ENCODE measurements around the gene FGFR3.

Gene FGFR3

DNA sequence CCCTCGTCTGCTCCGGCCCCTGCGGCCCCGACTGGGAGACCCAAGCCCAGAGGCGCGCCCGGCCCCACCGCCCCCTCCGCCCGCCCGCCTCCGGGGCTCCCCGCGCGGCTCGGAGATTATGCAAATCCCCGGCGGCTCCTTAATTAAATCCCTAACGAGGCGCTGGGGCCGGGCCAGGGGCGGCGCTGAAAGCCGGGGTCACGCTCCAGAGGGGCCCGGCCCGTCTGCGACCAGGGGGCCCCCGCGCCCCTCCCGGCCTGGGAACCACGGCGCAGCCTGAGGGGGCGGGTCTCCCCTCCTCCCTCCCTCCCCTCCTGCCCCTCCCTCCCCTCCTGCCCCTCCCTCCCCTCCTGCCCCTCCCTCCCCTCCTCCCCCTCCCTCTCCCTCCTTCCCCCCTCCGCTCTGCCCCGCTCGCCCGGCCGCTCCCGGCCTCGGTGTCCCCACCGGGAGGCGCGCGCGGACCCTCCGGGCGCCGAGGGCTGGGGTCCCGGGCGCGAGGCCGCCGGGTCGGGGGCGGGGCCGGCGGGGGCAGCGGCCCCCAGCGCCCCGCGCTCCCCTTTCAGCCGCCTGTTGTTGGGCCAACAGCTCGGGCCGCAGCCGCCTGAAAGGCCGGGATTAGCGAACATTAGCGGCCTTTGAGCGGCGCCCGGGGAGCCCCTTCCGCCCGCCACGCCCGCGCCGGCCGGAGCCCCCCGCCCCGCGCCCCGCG is 25.9 kb upstream of the FGFR3 start:
- DNase-seq: no peak
- in situ Hi-C loops (cut with MboI; ENCODE audit: low pct_unique_long_range_greater_than_20kb, low sequenced_read_pairs): no loop called here

- peak; percentile 29 for DNase-seq
- in situ Hi-C loops (cut with MboI; ENCODE audit: low pct_unique_long_range_greater_than_20kb, low sequenced_read_pairs): no loop called here
Measured at GRCh38 chr4:1767770-1768366, 25.2 kb upstream of the FGFR3 start.

GRCh38 chr4:1768367-1769034 is 24.6 kb upstream of the FGFR3 start:
- no peak for DNase-seq
- in situ Hi-C loops (cut with MboI; ENCODE audit: low pct_unique_long_range_greater_than_20kb, low sequenced_read_pairs): no loop called here

DNA sequence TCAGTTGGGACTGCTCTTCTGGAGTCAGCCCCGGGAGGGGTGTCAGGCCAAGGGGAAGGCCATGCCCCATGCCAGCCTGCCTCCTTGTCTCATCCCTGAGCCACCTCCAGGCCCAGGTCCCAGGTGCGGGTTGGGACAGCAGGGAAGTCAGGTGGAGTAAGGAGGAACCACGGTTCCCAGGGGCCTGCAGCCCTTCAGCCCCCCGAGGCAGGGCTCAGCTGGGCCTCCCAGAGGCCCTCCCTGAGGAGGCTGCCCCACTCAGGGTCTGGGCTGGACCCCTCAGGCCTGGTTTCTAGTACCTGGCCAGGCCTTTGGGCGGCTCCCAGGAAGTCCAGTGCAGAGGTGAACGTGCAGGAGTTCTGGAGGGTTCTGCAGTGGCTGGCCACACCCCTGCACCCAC is 23.4 kb upstream of the FGFR3 start:
- no peak for DNase-seq
- in situ Hi-C loops (cut with MboI; ENCODE audit: low pct_unique_long_range_greater_than_20kb, low sequenced_read_pairs): no loop called here

- no peak for DNase-seq
- in situ Hi-C loops (cut with MboI; ENCODE audit: low pct_unique_long_range_greater_than_20kb, low sequenced_read_pairs): no loop called here
Measured at GRCh38 chr4:1770245-1770644, 22.8 kb upstream of the FGFR3 start.

DNA sequence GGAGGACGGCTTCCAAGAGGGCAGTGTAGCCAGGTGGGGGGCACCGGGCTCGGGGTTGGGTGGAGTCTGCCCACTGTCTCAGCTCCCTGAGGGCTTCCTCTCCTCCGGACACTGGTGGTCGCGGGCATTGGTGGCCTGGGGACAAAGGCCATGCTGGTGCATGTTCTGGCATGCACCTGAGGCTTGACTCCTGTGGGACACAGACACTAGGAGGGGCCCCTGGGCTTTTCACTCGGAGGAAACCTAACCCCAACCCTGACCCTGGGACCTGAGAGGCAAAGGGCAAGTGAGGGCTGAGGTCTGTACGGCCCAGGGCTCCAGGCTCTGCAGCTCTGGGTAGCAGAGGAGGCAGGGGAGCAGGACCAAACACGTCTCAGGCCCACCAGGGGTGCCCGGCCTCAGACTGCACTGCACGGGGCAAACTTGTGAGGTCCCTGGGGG is 22.3 kb upstream of the FGFR3 start:
- in situ Hi-C loops (cut with MboI; ENCODE audit: low pct_unique_long_range_greater_than_20kb, low sequenced_read_pairs): no loop called here
- DNase-seq: no peak

DNA sequence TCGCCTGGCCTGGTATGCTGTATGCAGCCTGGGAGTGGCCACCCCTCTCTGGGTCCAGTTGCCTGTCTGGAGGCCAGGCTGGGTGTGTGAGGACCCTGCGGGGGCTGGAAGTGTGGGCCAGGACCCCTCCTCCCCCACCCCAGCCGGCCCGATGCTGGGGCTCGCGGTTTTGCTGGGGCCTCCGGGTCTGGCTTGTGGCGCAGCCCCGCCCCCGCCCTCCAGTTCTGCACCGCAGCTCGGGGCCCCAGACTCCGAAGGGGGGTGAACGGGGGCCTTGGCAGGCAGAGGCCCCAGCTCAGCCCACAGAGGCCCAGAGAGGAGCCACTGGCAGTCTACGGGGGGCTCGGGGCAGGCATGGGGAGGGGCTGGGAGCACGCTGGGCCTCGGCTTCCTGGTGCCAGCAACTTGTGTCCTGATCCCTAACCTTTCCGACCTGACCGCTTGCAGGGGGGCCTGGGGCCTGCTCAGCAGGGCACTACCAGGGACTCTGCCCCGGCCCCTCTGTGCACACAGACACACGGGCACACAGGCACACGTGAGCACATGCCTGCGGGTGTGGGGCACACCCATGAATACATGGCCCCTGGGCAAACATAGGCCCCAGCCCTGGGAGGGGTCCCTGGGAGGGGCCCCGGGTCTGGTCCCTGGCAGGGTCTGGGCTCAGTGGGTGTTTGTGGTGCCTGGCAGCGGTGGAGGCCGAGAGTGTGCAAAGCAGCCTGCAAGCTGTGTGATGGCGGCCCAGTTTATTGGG is 21.4 kb upstream of the FGFR3 start:
- in situ Hi-C loops (cut with MboI; ENCODE audit: low pct_unique_long_range_greater_than_20kb, low sequenced_read_pairs): no loop called here
- peak; percentile 37 for DNase-seq

GRCh38 chr4:1772853-1773538 is 20.1 kb upstream of the FGFR3 start:
- in situ Hi-C loops (cut with MboI; ENCODE audit: low pct_unique_long_range_greater_than_20kb, low sequenced_read_pairs): no loop called here
- DNase-seq: no peak

DNA sequence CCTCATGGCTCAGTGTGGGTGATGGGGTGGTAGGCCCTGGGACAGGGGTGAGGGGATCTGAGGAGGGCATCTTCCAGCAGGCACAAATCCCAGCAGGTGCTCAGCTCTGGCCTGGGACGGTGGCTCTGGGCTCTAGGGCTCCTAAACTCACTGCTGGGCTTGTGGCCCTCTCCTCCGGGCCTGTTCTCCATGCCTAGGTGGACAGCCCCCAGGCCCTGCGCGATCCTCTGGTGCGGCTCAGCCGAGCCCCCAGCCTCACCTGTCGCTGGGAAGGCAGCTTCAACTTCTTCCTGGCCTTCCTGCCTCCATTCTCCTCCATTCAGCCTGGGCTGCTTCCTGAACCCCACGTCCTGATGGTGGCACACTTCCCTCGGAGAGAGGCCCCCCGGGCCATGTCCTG is 19.3 kb upstream of the FGFR3 start:
- DNase-seq: no peak
- in situ Hi-C loops (cut with MboI; ENCODE audit: low pct_unique_long_range_greater_than_20kb, low sequenced_read_pairs): no loop called here

GRCh38 chr4:1775731-1776500 is 17.2 kb upstream of the FGFR3 start:
- in situ Hi-C loops (cut with MboI; ENCODE audit: low pct_unique_long_range_greater_than_20kb, low sequenced_read_pairs): no loop called here

DNA sequence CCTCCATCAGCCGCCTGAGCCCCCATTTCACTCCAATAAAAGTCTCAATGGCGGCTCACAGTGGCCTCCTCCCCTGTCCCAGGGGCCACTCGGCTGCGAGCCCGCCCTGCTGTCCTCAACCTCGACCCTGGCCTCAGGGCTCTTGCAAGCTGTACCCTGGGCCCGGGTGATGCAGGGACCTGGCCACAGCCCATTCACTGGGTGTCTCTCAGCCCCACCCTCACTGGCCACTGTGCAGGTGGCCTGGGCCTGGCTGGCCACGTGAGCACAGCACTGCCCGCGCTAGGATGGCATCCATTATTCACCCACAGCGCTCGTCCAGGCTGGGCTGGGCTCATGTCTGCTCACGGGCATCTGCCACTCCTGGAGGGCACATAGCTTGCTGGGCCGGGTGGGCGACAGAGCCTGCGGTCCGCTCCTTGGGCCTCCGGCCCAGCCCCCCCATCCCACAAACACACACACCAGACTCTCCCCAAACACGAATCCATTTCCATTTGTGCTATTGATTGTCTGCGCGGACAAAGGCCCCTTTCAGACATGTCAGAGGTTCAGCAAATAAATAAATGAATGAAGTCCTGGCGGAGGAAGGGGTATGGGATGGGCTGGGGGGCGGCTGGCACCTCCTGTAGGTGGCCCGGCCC is 16.5 kb upstream of the FGFR3 start:
- in situ Hi-C loops (cut with MboI; ENCODE audit: low pct_unique_long_range_greater_than_20kb, low sequenced_read_pairs): no loop called here
- no peak for DNase-seq

More at GRCh38 chr4:1775731-1776500, 17.2 kb upstream of the FGFR3 start:
- DNase-seq: peak; percentile 71

DNA sequence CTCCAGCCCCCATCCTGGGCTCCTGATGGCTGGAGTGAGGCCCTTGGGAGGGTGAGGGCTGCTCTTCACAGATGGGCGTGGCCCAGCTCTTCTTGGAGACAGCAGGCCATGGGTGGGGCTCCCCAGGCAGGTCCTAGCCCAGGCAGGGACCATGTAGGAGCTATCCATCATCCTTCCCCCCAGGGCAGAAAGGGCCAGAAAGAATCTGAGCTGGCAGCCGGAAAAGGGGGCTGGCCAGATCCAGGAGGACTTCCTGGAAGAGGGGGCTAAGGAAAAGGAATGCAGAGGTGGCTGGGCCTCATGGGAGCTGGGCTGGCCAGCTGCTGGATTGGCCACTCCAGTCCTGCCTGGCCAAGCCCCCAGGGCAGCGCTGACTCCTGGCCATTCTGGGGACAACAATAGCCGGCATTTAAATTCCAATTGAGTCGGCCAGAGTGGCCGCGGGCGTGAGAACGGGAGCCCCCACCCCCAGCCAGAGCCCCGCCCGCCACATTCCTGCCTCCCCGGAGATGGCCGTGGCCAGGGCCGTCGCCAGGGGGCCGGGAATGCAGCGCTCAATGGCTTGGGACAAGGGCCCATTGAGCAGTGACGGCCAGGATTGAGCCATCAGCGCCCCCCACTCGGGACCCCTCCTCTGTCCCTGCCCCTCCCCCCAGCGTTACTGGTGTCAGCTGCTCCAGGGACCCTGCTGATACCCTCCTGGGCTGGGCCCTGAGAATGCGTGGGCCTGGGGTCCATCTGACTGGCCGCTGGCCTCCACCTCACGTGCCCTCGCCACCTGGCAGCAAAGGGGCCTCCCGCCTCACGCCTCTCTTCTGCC is 15.1 kb upstream of the FGFR3 start:
- in situ Hi-C loops (cut with MboI; ENCODE audit: low pct_unique_long_range_greater_than_20kb, low sequenced_read_pairs): no loop called here
- no peak for DNase-seq

GRCh38 chr4:1778642-1779392 is 14.3 kb upstream of the FGFR3 start:
- in situ Hi-C loops (cut with MboI; ENCODE audit: low pct_unique_long_range_greater_than_20kb, low sequenced_read_pairs): no loop called here

GRCh38 chr4:1779588-1780382 is 13.3 kb upstream of the FGFR3 start:
- no peak for DNase-seq
- in situ Hi-C loops (cut with MboI; ENCODE audit: low pct_unique_long_range_greater_than_20kb, low sequenced_read_pairs): no loop called here

More at GRCh38 chr4:1778642-1779392, 14.3 kb upstream of the FGFR3 start:
- no peak for DNase-seq

- no peak for DNase-seq
- in situ Hi-C loops (cut with MboI; ENCODE audit: low pct_unique_long_range_greater_than_20kb, low sequenced_read_pairs): no loop called here
Measured at GRCh38 chr4:1780435-1780834, 12.7 kb upstream of the FGFR3 start.

DNA sequence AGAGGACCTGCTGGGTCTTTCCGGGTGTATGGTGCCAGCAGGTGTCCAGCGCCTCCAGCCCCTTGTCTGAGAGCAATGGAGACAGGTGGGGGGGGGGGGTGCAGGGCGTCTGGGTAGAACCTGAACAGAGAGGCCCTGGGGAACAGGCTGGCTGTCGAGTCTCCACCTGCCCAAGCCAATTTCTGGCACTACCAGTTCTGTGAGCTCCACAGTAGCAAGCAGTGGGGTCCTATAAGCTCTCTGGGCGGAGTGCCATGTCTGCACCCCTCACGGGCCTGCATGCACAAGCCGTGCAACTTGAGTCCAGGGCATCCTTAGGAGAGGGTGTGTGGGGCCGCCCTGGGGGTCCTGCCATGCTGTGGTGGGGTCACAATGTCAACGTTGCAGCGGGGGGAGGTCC is 10.1 kb upstream of the FGFR3 start:
- in situ Hi-C loops (cut with MboI; ENCODE audit: low pct_unique_long_range_greater_than_20kb, low sequenced_read_pairs): no loop called here
- no peak for DNase-seq
